PFSK-1 (cell line): ENCODE results near the gene CSNK1G1.

Experiments used
- SIN3A ChIP-seq: IDR thresholded peaks from 2 replicates; pipeline ENCODE4 v1.6.1; 2012; ENCODE audit warnings: mild to moderate bottlenecking, low read length, moderate library complexity, borderline replicate concordance; ENCODE audit not compliant: insufficient read depth
- TAF1 ChIP-seq: IDR thresholded peaks from 2 replicates; pipeline ENCODE4 v1.6.1; 2012; ENCODE audit warnings: low read length, control low read depth, borderline replicate concordance; ENCODE audit not compliant: insufficient read depth

GRCh38 chr15:64161688-64162477 is 194.1 kb downstream of the CSNK1G1 start:
- TF ChIP-seq TAF1, result no peak
- TF ChIP-seq SIN3A, result no peak
